HG03135 (cell line): Measurements from ENCODE around the gene ATP6AP1.

Experiments
- ATAC-seq: cut with Tn5 transposase; IDR thresholded peaks from one replicate; pipeline ENCODE4 v1.9.1; 2021; ENCODE audit warnings: mild to moderate bottlenecking, moderate library complexity; ENCODE audit not compliant: unreplicated experiment

The ATP6AP1 gene

DNA sequence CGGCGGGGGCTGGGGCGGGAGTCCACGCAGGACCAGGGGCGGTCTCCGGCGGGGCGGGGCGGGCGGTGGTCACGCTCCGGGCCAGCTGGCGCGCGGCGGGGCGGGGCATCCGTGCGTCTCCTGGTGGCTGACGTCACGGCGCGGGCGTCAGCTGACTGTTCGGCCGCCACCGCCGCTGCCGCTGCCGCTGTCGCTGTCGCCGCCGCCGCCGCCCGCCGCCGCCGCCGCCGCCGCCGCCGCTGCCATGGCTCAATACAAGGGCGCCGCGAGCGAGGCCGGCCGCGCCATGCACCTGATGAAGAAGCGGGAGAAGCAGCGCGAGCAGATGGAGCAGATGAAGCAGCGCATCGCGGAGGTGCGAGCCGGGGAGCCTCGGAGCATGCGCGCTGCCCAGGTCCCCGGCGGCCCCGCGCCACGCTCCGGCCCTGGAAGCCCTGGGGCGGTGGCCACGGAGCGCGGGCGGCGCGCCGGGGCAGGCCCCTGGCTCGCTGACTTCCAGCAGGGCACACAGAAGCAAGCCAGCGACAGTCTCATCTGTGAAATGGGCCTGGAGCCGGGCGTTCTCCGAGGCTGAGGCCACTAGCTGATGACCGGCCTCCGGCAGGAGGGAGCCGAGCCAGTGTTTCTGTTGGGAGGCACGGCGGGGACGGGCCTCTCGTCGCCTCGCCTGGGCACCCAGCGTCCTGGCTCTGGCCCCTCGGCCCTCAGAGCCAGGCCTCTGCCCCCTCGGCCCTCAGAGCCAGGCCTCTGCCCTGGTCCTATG lies 15.7 kb downstream of the ATP6AP1 start, which contains the start of gene FAM50A:
Gene FAM50A (plus strand): TSS at position 150 of the 763 bp plus-strand sequence. CDS start 95 bp downstream, at position 245.
- peak; percentile 57 for ATAC-seq

- no peak for ATAC-seq
Observed at GRCh38 chrX:154444755-154445246, 16.3 kb downstream of the ATP6AP1 start.

GRCh38 chrX:154445776-154446175 lies 17.3 kb downstream of the ATP6AP1 start:
- no peak for ATAC-seq

DNA sequence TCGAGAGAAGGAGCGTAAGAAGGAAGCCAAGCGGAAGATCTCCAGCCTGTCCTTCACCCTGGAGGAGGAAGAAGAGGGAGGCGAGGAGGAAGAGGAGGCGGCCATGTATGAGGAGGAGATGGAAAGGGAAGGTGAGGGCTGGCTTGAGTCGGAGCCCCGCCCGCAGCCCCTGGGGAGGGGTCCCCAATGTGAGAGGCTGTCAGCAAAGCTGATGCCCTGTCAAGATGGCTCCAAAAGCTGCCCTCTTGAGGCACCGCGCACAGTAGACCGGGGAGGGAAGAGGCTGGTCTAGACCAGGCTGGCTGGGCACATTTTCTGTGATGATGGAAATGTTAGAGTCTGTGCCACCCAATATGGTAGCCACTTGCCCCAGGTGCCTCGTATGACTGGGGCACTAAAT lies 18.0 kb downstream of the ATP6AP1 start:
- no peak for ATAC-seq

- no peak for ATAC-seq
Observed at GRCh38 chrX:154448484-154448883, 20.0 kb downstream of the ATP6AP1 start.

GRCh38 chrX:154449618-154450017 lies 21.1 kb downstream of the ATP6AP1 start:
- no peak for ATAC-seq

DNA sequence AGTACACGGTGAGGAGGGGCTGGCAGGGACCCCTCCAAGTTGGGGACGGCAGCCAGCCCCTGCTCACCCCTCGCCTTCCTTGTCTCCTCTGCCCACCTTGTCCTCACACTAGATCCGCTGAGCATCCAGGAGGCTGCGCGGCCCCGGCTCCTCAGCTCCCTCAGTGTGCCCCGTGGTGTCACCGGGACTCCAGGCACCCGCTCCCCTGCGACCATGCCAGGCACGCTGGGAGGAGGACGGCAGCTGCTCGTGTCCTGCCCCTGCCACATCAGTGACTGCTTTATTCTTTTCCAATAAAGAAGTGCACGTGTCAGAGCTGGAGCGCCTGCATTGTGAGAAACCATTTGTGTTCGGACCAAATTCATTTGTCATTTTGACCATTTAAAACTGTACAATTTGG lies 21.8 kb downstream of the ATP6AP1 start:
- no peak for ATAC-seq

DNA sequence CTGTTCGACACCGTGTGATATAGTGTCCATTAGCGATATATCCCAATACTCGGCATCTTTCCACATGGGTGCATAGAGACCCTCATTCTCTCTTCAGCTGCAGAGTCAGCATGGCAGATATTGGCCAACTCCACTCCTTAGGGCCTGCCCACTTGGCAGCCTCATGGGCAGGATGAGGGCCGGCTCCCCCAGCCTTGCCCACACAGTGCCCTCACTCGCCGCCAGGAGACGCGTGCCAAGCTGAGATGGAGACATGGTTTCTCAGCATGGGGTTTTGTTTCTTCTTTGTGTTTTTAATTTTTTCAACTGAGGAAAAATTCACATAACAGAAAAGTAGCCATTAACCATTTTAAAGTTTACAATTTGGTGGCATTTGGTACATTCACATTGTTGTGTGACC lies 24.3 kb downstream of the ATP6AP1 start:
- ATAC-seq, result no peak

DNA sequence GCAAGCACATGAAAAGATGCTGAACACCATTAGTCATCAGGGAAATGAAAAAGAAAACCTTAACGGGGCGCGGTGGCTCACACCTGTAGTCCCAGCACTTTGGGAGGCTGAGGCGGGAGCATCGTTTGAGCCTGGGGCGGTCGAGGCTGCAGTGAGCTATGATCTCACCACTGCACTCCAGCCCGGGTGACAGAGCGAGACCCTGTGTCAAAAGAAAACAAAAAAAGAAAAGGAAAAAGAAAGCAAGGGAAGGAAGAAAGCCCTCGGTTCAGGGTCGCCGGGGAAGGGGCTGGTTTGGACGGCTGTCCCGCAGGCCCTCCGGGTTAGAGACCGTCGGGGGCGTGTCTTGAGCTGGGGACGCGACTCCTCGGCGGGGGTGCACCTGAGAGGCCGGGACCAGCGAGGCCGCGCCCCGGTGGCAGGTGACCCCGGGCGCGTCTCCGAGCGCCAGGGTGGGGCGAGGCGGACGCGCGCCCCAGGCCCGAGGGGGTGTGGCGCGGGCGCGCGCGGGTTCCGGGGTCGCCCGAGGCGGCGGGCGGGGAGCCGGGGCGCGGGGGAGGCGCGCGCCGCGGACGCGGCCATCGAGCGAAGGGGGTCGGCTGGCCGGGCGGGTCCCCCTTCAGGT lies 29.1 kb downstream of the ATP6AP1 start:
- peak; percentile 50 for ATAC-seq

DNA sequence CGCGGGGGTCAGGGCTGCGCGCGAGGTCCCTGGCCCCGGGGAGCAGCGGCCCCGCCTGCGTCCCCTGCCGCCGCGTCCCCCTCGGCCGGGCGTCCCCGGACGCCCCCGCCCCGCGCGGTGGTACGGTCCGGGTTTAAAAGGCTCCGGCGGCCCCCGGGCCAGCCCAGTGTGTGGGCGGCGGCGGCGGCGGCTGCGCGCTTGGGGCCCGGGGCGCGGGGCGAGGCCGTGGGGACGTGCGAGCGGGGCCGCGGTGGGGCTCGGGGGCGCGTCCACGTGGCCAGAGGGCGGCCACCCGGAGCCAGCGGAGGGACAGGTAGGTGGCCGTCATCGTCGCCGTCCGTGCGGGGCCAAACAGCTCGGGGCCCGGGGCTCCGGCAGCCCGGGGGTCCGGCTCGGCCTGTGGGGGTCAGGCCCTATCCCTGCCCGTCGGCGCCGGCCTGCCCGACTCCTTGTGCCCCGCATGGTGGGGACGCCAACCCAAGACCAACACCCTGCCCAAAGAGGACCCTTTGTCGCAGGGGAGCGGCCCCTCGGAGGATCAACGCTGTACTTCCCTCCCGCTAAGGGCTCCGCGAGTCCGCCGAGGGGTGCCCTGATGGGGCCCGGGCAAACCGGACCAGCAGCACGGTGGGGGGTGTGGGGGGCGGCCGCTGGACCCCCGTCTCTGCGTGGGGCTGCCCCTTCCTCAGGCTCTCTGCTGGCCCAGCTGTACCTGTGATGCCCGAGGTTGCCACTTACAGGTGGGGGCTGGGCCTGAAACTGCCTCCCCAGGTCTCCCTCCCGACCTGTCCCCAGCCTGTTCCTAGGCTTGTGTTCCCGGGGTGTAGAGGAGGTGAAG lies 29.9 kb downstream of the ATP6AP1 start, which contains the start of gene PLXNA3:
Gene PLXNA3 (plus strand): TSS at position 166 of the 838 bp plus-strand sequence. CDS start 1,903 bp downstream, outside the sequence.
- peak; percentile 53 for ATAC-seq

GRCh38 chrX:154458954-154459778 lies 30.7 kb downstream of the ATP6AP1 start:
- ATAC-seq, result no peak

DNA sequence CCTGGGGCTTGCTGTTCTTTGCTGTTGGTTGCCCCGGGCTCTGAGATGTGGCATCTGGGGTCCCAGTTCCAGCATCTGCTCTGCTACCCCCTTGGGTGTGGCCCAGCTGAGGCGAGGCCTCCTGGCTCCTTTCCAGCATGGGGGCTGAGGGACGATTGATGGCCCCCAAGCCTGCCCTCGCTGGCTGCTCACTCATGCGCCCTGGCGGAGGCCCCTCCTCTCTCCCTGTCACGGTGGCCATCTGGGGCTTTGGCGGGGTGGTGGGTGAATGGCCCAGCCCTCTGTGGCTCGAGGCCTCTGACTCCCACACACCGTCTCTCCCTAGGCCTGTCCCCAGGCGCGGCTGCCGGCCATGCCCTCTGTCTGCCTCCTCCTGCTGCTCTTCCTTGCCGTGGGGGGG lies 31.4 kb downstream of the ATP6AP1 start:
- ATAC-seq, result no peak

- no peak for ATAC-seq
Observed at GRCh38 chrX:154460326-154460725, 31.8 kb downstream of the ATP6AP1 start.

DNA sequence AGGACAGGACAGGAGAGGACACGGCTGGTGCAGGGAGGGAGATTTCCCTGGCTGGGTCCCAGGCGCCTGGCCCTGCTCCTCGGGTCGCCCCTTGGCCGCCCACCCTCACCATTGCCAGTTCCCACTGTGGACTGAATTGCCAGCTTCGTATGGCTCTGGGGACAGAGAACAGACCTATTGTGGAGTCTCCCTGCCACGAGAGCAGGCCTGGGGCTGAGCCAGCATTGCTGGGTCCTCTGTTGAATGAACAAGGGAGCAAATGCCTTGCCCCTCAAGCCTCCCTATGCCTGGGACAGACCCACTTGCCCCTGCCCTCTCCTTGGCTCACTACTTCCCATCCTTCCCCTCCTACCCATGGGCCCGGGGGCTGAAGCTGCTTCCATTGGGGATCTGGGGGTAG lies 33.9 kb downstream of the ATP6AP1 start:
- ATAC-seq, result no peak

DNA sequence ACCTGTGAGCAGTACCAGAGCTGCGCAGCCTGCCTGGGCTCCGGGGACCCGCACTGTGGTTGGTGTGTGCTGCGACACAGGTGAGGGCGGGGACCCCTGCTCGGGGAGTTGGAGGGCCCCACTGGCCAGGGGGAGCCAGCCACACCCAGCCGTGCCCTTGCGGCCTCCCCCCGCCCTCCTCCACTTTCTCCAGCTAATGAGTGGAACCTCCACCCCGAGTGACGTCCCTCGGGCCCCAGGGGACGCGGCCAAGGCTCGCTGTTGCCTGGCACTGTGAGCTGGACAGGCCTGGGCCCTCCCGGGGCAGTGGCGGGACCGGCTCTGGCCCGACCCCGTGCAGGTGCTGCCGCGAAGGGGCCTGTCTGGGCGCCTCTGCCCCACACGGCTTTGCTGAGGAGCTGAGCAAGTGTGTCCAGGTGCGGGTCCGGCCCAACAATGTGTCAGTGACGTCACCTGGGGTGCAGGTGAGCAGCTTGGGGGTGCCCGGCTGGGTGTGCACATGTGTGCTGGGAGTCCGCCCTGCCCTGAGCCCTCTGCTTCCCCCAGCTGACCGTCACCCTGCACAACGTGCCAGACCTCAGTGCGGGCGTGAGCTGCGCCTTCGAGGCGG lies 35.2 kb downstream of the ATP6AP1 start:
- ATAC-seq, result no peak

DNA sequence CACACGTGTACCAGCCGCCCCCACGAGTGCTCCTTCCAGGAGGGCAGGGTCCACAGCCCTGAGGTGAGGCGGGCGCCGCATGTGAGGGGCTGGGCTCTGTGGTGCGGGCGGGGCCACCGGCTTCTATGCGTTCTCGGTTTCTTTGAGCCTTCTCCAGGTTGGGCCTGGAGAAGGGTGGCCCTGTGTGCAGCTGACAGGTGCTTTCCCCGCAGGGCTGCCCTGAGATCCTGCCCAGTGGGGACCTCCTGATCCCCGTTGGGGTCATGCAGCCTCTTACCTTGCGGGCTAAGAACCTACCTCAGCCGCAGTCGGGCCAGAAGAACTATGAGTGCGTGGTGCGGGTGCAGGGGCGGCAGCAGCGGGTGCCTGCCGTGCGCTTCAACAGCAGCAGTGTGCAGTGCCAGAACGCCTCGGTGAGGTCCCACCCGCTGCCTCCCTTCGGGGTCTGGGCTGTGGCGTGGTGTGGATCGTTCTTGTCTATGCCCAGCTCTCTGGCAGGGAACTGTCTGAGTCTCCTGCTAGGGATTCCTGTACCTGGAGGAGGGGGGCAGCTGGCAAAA lies 36.4 kb downstream of the ATP6AP1 start:
- ATAC-seq, result no peak

- no peak for ATAC-seq
Observed at GRCh38 chrX:154465601-154466000, 37.1 kb downstream of the ATP6AP1 start.

GRCh38 chrX:154466036-154466435 lies 37.6 kb downstream of the ATP6AP1 start:
- no peak for ATAC-seq

DNA sequence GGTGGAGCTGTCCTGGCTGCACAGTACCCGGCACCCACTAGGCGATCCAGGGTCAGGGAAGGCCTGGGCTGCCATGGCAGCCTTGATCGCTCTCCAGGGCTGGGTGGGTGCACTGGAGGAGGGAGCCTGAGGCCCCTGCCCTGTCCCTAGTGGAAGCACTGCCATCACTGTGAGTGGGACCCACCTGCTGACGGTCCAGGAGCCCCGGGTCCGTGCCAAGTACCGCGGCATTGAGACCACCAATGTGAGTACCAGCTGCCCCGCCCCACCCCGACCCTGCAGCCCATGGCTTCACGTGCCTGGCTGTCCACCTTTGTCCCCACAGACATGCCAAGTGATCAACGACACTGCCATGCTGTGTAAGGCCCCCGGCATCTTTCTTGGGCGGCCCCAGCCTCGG lies 38.4 kb downstream of the ATP6AP1 start:
- ATAC-seq, result no peak

DNA sequence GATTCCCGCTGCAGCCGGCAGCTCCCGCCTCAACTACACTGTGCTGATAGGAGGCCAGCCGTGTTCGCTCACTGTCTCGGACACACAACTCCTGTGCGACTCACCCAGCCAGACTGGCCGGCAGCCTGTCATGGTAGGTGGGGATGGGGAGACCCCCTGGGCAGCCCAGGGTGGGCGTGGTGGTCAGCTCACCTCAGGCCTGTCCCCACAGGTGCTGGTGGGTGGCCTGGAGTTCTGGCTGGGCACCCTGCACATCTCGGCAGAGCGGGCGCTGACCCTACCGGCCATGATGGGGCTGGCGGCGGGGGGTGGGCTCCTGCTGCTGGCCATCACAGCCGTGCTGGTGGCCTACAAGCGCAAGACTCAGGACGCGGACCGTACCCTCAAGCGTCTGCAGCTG lies 39.1 kb downstream of the ATP6AP1 start:
- no peak for ATAC-seq
